Type B pancreatic cell (in vitro differentiated cells): Measurements from ENCODE around the gene ADSL. TPM values are rescaled to one million over a fixed set of nuclear protein-coding genes. Genes with fewer than 3 reads are reported as not detected.

ENCODE experiments used
- DNase-seq: peaks from one replicate; pipeline ENCODE4 v3.0.0; 2021; ENCODE audit warnings: mixed read lengths; ENCODE audit not compliant: unreplicated experiment; ENCODE audit errors: extremely low spot score
- H3K27ac Mint-ChIP-seq: 2 replicates; pipeline ENCODE4 v1.8.0; 2021; ENCODE audit warnings: mild to moderate bottlenecking, mixed read lengths
- H3K27me3 Mint-ChIP-seq: 2 replicates; pipeline ENCODE4 v1.8.0; 2021; ENCODE audit warnings: mixed read lengths
- H3K36me3 Mint-ChIP-seq: 2 replicates; pipeline ENCODE4 v1.8.0; 2021; ENCODE audit warnings: mixed read lengths
- H3K4me1 Mint-ChIP-seq: one replicate; pipeline ENCODE4 v1.8.0; 2021; ENCODE audit warnings: mixed read lengths; ENCODE audit not compliant: unreplicated experiment
- H3K4me3 Mint-ChIP-seq: 2 replicates; pipeline ENCODE4 v1.8.0; 2021; ENCODE audit warnings: mild to moderate bottlenecking, mixed read lengths
- H3K9me3 Mint-ChIP-seq: 2 replicates; pipeline ENCODE4 v1.8.0; 2021; ENCODE audit warnings: mixed read lengths
- total RNA-seq: library from RNA; stranded (reverse); gene quantifications from 2 replicates; pipeline ENCODE4 v1.2.1, GENCODE V29; 2021; ENCODE audit warnings: low replicate concordance
- TF ChIP-seq, protein P1 (sequence below): fragments of 200-600 bp; sonication (generic); conservative IDR thresholded peaks from 2 replicates; pipeline ENCODE4 v1.5.0; 2021; ENCODE audit warnings: antibody characterized with exemption, mild to moderate bottlenecking

Gene ADSL
- total RNA-seq, 1 donor from 2014 or later: 82.8 TPM

DNA sequence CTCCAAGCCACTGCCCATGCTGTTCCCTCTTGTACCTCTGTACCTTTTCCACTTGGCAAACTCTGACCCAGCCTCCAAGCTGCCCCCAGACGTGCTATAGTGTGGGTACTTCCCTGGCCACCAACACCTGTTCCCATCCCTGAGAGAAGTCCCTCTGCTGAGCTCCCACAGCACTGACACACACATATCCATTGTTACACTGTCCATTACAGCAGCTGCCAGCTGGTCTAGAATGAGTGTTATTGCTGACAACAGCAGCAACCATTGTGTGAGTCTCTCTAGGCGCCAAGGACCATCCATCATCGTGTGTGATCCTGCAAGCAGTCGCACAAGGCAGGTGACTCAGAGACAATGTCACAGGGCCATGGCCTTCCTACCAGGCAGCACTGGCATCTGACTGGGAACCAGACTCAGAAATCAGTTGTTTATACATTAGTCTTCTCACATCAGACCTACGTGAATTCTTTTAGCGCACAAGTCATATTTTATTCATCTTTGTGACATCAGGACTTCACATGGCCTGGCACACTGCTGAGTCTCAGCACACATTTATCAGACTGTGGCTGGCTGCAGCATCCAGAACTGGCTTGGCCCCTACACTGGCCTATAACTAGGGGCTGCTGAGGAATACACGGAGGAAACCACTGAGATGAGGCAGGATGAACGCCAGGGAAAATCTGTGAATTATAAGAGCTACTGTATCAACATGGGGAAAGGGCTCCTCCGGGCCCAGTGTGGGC lies 80.5 kb downstream of the ADSL start:
- H3K36me3 Mint-ChIP-seq: peaks cover 26% of the 10 kb centered on the region
- no peaks in the 10 kb centered on the region for H3K9me3 Mint-ChIP-seq
- peak overlapping the region; percentile 13 for H3K4me3 Mint-ChIP-seq
- TF ChIP-seq, protein P1, sequence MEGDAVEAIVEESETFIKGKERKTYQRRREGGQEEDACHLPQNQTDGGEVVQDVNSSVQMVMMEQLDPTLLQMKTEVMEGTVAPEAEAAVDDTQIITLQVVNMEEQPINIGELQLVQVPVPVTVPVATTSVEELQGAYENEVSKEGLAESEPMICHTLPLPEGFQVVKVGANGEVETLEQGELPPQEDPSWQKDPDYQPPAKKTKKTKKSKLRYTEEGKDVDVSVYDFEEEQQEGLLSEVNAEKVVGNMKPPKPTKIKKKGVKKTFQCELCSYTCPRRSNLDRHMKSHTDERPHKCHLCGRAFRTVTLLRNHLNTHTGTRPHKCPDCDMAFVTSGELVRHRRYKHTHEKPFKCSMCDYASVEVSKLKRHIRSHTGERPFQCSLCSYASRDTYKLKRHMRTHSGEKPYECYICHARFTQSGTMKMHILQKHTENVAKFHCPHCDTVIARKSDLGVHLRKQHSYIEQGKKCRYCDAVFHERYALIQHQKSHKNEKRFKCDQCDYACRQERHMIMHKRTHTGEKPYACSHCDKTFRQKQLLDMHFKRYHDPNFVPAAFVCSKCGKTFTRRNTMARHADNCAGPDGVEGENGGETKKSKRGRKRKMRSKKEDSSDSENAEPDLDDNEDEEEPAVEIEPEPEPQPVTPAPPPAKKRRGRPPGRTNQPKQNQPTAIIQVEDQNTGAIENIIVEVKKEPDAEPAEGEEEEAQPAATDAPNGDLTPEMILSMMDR: no peak
- no peak for DNase-seq
- no peaks in the 10 kb centered on the region for H3K27me3 Mint-ChIP-seq
- peaks cover 6% of the 10 kb centered on the region for H3K4me1 Mint-ChIP-seq
- peak overlapping the region; percentile 82 for H3K27ac Mint-ChIP-seq

DNA sequence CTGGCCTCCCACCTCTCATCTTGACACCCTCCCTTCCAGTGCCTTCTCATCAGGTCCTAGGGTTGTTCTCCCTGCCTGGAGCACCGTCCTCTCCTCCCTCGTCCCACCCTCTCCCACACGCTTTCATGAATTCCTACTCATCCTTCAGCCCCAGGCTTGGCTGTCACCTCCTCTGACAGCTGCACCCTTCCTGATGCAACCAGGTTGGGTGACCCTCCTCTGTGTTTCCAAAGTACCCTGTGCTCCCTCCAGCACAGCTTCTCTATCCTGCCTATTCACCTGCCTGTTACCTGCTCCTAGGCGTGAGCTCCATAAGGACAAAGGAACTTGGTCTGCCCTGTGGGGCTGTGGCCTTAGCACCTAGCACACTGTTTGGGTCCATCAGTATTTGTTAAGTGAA lies 82.5 kb downstream of the ADSL start:
- Mint-ChIP-seq H3K9me3 (no peaks in the 10 kb centered on the region), H3K4me3 (peak overlapping the region; percentile 21), H3K36me3 (peaks cover 22% of the 10 kb centered on the region), H3K27ac (peak overlapping the region; percentile 94), H3K4me1 (peaks cover 6% of the 10 kb centered on the region), H3K27me3 (no peaks in the 10 kb centered on the region)
- TF ChIP-seq, protein P1: no peak
- no peak for DNase-seq

DNA sequence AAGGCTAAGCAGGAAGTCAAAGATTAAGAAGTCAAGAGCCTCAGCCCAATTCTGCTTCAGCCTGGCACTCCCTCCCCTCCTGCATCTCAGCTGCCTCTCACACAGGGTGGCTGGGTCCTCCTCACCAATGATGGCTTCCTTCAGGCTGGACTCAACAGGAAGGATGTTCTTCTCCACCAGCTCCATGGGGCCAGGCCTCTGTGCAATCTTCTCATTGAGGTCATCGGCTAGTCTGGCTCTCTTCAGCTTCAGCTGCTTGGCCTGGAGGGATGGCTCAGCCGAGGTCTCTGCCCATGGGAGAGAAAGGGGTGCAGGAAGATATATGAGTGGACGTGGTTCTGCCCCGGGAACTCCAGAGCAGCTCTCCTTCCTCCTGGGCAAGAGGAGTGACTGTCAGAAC lies 83.2 kb downstream of the ADSL start:
- Mint-ChIP-seq H3K4me3 (no peak overlapping the region), H3K4me1 (peaks cover 6% of the 10 kb centered on the region)

DNA sequence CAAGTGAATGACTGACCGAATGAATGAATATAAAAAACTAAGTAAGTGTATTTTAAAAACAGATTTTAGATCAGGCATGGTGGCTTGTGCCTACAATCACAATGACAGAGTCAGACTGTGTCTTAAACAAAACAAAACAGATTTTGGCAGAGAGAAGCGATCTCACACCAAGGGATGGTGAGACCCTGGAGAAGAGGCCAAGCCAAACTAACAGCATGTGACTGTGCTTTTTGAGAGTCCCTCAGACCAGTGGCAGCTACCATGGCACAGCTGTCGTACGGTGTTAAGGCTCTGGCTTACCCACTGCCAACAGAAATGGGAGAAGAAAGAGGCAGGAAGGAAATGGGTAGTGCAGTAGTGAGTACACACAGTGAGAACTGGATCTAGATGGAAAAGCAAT lies 84.7 kb downstream of the ADSL start:
- Mint-ChIP-seq H3K36me3 (peaks cover 22% of the 10 kb centered on the region), H3K9me3 (no peaks in the 10 kb centered on the region), H3K4me1 (peaks cover 6% of the 10 kb centered on the region), H3K4me3 (no peak overlapping the region), H3K27ac (no peak overlapping the region), H3K27me3 (no peaks in the 10 kb centered on the region)
- no peak for DNase-seq
- TF ChIP-seq, protein P1: no peak

More for the DNA sequence above, 83.2 kb downstream of the ADSL start:
- no peaks in the 10 kb centered on the region for H3K27me3 Mint-ChIP-seq
- H3K27ac Mint-ChIP-seq: peak overlapping the region; percentile 94
- H3K36me3 Mint-ChIP-seq: peaks cover 22% of the 10 kb centered on the region
- H3K9me3 Mint-ChIP-seq: no peaks in the 10 kb centered on the region
- DNase-seq: no peak
- TF ChIP-seq, protein P1: no peak

DNA sequence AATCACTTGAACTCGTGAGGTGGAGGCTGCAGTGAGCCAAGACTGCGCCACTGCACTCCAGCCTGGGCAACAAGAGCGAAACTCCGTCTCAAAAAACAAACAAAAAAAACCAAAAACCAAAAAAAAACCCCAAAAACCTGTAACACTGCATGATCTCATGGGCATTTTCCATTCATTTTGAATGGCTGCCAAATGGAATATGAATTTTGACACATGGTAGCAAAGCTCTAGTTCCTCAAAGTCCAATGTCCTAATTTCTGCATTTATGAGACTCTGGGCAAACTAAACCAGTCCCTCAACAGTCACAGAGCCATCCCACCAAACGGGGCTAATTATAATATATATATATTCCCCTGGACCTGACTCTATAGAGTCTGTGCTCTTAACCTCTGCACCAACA lies 85.9 kb downstream of the ADSL start:
- TF ChIP-seq, protein P1: no peak
- peaks cover 12% of the 10 kb centered on the region for H3K36me3 Mint-ChIP-seq
- H3K27me3 Mint-ChIP-seq: no peaks in the 10 kb centered on the region

More for the DNA sequence above, 85.9 kb downstream of the ADSL start:
- no peak overlapping the region for H3K4me3 Mint-ChIP-seq
- H3K27ac Mint-ChIP-seq: no peak overlapping the region
- no peaks in the 10 kb centered on the region for H3K9me3 Mint-ChIP-seq
- H3K4me1 Mint-ChIP-seq: peaks cover 7% of the 10 kb centered on the region
- DNase-seq: no peak
